GM11168 (cell line): Measurements from ENCODE around the gene GNG4.

Experiments
- in situ Hi-C: fragments of 300-500 bp; cut with MboI; formaldehyde crosslinking; loops from one replicate; pipeline ENCODE4 v1.12.0; 2022; ENCODE audit warnings: low sequenced_read_pairs; ENCODE audit not compliant: unreplicated experiment

GNG4 gene

DNA sequence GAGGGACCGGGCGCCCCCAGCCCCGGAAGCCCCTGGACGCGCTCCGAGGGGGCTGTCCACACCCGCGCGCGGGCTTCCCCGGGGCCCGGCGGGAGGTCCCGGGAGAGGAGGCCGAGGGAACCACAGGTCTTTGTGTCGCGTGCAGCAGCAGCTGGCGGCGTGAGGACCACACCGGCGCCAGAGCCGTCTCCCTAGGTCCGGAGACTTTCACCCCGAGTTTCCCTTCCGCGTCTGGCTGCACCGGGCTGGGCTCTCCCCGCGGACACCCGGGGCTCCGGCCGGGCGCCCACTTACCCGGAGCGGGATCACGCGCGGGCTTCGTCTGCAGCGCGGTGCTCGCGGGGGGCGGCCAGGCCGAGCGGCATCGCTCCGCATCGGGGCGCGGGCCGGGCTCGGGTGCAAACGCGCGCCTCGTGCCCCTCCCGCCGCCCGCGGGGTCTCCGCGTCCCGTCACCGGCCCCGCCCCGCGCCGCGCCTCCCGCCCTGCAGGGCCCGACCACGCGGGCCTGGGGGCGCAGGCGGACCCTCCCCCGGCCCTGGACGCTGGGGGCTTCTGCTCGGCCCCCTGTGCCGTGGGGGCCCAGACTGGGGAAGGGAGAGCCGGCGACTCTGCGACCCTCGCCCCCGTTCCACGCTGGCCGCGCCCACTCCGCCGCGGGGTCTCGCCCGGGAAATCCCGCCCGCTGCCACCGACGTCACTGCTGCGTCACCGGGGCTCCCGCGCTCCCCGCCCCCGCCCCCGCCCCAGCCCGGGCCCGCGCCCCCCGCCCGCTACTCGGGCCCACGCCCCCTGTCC, at the start of gene GNG4:
Gene GNG4 (minus strand): TSS at position 417 of the 796 bp plus-strand sequence. CDS start 65,946 bp downstream, outside the sequence.
- in situ Hi-C loops = no loop called here

DNA sequence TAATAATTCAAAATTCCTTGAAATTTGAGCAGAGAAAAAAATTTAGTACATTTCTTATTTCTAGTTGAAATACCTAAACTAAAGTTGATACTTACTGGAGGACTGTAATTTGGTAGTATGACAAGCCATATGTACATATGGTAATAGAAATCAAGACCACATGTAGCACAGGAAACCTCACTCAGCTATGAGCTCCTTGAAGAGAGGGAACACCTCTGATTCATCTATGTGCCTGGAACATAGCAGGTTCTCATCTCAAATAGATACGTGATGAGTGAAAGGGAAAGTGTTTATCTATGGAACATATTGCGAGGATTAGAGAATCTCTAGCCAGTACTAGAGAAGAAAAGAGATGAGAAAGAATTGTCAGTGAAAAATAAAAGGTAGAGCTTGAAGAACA, 47.9 kb upstream of the GNG4 start:
- in situ Hi-C loops = no loop called here

DNA sequence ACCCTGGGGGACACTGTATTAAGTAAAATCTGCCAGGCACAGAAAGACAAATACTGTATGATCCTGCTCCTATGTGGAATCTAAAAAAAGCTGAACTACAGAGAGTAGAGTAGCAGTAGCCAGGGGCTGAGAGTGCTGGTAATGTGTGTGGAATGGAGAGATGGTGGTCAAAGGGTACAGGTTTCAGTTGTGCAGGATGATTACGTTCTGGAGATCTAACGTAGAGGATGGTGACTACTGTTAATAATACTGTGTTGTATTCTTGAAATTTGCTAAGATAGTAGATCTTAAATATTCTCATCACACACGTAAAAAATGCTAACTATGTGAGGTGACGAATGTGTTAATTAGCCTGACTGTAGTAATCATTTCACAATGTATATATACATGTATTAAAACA, 39.8 kb upstream of the GNG4 start:
- in situ Hi-C loops = no loop called here

DNA sequence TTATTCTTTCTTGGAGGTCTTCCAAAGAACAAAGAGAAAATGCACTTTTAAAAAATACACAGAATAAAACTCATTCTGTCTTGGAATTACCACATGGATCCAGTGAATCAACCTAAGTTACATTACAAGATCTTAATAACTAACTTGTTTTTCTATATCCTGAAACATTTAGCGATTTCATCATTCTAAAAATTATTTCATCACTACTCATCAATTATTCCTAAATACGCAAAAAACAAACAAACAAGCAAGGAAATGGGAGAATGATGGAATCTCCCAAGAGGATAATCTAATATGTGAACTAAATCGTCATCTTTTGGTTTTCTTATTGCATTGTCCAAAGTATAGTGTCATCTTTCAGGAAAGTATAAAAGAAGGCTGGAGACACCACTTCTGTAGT, 38.5 kb upstream of the GNG4 start:
- in situ Hi-C loops = no loop called here

DNA sequence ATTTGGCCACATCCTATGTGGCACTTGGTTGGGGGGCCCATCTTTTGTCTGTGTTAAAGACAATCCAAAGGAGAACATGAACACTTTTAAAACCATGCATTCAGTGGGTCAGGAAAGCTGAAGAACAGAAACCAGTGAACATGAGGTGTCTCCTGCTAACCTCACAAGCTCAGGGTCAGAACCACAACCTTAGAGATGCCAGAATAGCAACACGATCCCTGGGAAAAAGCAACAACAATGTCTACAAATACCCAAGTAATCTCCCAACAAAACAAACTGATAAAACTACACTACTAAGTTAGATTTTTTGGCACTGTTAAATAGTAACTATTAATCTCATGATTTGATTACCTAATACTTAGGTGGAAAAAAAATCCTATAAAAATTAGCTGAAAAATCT, 34.1 kb upstream of the GNG4 start:
- in situ Hi-C loops = no loop called here

DNA sequence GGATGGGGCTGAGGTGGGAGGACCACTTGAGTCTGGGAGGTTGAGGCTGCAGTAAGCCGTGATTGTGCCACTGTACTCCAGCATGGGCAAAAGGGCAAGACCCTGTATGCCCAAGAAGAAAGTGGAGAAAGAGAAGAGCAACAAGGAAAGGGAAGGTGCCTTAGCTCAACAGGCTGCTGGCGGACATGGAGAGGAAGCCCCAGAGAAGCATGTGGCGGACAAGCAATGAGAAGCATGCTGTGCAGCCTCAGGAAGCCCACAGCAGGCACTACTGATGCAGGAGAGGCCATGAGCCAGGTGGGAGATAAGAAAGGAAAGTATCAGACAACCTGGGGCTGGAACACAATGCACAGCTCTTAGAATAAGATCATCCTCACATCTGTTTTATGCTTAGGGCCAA, 32.6 kb upstream of the GNG4 start:
- in situ Hi-C loops = no loop called here

DNA sequence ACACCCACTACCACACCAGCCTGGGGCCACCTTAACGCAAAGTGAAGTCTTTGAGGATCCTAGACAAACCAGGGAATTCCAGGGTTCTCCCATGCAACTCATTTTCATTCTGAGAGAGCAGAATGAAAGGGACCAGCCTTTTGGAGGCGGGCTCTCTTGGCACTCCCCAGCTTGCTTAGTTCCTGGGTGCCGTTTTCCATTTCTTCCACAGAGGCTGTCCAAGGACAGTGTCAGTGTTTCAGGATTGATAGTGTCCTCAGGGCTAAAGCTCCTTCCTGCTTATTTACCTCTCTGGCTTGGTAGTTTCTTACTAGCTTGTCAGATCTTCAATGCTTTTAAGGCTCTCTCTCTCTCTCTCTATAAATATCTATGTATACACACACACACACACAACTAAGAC, 30.1 kb upstream of the GNG4 start:
- in situ Hi-C loops = no loop called here

DNA sequence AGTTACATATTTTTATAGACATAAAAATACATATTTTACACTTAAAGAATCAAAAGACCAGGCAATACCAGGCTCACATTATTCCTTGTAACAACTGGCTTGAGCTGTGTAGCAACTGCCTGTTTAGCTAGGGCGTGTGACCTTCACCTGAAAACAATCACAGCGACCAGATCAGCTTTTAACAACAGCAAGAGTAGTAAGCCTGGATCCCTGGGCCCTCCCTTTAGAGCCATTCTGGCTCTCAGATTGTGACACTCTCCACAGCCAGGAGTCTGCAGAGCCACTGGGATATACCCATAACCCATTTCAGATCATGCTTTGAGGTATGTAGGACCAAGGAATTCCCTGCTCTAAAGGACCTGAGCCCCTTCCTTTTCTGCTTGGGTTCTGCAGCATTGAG, 29.4 kb upstream of the GNG4 start:
- in situ Hi-C loops = no loop called here

DNA sequence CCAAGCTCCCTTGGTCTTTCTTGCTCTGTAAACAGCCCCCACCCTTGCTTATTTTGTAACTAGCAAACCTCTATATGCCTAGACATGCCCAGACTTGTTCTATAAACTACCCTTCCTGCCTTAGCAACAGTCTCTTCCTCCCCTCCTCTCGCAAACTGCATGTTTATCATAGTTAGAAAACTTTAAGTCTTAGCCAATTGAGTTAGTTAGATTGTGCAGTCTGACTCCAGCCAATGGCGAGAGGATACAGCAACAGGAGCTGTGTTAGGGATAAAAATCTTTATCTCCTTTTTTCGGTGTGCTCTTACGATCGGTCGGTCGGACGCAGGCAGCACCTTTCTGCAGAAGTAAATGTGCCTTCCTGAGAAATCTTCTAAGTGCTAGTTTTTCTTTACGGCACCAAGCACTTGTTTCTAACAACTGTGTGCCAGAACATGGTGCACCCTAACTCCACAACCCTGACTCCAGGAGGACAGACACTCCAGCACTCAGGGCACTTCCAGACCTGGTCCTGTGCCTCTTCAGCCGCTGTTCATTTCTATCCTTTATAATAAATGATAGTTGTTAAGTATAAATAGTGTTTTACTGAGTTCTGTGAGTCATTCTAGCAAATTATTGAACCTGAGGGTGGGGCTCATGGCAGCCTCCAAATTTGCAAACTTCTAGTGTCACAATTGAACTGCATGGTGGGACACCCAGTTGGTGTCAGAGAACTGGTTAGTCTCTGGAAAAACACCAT, 25.7 kb upstream of the GNG4 start:
- in situ Hi-C loops = no loop called here

DNA sequence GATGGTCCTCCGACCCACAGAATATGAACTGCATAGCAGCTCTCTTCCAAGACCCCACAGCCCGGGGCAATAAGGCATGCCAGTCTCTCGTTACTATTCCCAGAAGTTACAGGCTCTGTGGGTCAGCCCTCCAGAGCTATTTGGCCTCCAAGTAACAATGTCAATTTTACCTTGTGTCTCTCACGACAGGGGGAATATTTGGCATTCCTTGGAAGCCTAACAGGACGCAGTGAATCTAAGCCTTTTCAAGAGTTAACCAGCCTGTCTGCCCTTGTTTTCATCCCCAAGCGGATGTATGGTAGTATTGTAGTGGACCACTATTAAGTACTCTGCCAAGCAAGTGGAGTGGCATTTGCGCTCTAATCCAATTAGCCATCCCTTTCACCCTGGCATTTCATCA, 24.4 kb upstream of the GNG4 start:
- in situ Hi-C loops = no loop called here

DNA sequence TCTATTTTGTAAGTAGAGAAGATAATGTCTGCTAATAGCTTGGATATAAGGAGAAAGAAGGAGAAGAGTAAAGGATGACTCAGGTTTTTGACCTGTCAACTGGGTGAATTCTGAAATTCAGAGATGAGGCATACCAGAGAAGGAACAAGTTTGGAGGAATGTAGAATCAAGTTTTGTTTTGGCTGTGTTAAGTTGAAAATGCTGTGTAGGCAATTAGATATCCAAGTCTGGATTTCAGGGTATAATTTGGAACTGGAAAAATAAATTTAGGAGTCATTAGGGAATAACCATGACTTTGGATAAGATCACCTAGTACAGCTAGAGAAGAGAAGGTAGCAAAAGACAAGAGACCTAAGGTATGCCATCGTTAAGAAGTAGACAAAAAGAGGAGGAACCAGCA, 22.4 kb upstream of the GNG4 start:
- in situ Hi-C loops = no loop called here

DNA sequence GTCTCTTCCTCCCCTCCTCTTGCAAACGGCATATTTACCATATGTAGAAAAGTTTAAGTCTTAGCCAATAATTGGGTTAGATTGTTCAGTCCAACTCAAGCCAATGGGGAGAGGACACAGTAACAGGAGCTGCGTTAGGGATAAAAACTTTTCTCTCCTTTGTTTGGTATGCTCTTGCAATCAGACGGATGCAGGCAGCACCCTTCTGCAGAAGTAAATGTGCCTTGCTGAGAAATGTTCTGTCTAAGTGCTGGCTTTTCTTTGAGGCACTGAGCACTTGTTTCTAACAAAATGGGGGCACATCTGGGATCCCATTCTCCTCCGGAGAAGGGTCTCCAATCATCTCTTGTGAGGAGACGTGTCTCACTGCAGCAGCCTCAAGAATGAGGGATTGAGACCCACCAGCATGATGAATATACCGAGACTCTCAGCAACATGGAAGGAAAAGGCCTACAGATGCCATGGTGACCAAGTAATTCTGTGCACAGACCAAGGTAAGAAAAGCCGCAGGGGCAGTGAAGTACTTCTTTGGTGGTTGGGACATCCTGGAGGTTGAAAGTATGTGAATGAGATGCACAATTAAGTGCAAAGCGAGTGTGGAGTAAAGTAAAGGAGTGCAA, 20.7 kb upstream of the GNG4 start:
- in situ Hi-C loops = no loop called here

DNA sequence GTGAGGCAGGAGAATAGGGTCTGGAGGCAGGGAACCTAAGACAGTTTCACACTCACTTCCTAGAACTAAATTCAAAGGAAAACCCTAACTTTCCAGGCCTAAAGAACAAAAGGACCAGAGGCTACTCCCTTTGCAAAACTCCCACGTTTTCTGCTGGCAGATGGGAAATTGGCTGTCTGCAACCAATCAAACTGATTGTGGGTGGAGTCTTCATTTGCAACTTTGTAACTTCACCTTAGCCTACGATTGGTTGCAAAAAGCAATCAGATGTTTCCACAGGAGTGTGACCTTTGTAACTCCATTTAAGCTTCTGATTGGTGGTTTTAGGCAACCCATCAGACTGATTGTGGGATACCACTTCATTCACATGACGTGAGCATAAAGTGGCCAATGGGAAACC, 19.7 kb upstream of the GNG4 start:
- in situ Hi-C loops = no loop called here

DNA sequence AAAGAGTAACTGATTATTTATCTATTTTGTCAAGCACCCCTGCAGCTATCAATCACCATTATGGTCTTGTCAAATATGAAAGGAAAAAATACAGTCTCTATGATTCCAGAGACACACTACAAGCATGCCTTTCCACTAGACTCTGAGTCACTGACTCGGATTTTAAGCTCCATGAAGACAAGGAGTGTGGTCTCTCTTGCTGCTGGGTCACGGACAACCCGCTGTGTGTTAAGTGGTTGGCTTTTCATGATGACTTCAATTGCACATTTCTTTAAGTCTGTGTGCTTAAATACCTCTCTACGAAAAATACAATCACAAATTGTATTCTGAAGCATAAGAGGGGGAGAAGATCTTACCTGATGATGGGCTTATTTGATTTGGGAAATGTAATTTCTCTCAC, 14.0 kb upstream of the GNG4 start:
- in situ Hi-C loops = no loop called here

DNA sequence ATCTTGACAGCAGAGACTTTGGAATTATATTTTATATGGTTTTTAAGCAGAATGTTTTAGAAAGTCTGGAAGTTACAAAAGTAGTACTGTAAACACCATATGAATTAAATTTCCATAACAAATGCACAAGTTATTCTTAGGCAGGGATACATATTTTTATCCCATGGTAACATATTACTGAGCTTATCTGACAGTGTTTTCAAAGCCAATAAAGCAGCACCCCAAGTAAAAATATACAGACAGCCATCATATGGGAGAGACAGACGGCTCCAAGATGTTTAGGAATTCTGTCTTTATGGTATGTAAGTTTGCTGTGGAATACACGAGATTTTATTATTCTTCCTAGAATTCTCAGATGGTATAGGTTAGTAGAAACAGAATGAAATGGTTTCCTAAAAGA, 12.0 kb upstream of the GNG4 start:
- in situ Hi-C loops = no loop called here

DNA sequence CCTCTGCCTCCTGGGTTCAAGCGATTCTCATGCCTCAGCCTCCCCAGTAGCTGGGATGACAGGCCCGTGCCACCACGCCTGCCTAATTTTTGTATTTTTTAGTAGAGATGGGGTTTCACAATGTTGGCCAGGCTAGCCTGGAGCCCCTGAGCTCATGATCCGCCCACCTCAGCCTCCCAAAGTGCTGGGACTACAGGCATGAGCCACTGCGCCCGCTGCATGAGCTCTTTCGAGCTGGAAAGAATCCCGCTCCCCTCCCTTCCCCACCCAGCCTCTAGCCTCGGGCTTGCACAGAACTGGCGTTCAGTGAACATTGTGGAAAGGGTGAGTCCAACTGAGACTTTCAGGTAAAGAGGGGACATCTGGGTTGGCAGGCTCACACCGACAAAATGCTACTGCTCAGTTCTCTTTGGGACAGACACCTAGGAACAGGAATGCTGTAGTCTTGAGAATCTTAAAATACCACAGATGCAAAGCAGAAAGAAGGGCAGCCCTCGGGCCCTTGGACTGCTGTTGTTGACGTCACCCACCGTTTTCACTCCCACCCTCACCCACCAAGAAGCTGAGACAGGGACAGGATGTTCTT, 9.7 kb upstream of the GNG4 start:
- in situ Hi-C loops = no loop called here

DNA sequence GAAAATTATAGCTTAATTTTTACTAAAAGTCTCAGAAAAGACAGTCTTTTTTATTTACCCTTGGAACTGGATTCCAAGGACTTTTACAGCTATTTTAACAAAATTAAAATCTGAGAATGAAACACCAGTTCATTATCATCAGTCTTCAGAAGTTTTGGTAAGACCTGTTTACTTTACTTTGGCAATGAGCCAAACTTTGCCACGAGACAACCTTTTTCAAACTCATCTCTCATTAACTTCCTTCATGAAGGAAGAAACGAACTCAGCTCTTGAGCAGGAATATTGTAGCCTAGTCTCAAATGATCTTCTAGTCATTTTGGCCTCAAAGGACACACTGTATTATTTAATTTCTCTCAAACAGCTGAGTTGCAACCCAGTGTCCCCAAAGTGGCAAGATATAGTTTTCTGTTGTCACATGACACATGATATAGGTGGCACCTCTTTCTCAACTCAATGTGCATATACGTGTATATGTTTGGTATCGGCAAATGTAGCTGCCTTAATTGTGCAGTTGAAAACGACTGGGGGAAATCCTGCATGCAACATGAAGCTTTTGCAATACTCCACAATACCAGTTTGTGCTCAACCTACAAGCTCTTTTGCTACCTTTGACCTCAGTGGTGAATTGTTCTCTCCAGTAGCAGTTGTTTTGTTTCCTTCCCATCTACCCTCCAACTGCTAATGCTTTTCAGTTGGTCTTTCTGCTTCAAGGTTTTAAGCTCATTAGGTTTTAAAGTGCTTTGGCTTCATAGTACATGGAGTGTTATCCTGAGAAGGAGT, 8.4 kb upstream of the GNG4 start:
- in situ Hi-C loops = no loop called here

DNA sequence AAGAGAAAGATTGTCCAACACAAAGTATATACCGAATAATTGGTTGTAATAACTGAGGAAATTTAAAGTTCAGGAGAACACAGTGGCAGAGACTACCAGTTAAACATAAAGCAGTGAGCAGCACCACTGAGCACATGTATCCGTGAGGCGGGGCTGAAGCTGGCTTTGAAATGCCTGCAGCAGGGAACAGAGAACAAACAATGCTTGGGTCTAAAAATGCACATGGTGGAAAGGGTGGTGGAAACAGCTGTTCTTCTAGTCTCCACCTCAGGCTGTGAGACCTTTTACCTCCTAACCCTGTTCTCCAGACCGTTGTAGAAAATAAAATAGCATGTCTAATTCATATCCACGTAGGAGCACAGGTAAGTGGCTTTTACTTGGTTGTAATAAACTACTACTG, 7.7 kb upstream of the GNG4 start:
- in situ Hi-C loops = no loop called here

DNA sequence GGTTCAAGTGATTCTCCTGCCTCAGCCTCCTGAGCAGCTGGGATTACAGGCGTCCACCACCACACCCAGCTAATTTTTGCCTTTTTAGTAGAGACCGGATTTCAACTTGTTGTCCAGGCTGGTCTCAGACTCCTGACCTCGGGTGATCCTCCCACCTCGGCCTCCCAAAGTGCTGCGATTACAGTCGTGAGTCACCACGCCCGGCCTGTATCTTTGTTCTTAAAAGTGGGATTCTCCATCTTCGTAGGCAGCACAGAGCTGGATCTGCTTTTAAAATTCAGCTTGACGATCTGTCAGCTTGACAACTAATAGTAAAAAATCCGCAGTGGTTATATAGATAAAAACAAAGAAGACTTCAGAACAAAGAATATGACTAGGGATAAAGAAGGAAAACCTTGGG, 2.8 kb upstream of the GNG4 start:
- in situ Hi-C loops = no loop called here

DNA sequence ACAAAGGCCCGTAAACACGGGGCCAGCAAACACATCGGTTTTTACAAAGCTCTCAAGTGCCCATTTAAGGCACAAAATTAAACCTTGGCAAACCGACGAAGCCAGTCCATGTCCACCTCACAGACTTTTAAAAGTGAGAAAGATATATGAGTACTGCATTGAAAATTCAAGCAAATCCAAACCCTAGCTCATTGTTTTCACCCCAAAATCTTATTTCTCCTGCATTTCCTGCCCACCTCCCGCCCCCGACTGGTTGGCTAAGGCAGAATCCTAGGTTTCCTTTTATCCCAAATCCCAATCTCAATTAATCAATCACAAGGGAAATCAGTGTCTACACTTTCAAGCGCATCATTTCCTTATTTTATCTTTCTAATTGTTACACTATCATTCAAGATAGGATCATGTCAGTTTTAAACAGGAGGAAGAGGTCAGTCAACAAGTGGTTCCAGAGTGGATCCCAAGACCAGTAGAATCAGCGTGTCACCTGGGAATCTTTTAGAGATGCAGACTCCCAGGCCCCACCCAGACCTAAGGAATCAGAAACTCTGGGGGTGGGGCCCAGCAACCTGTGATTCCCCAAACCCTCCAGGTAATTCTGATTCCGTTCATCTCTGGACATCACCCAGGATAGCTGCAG, 1.7 kb upstream of the GNG4 start:
- in situ Hi-C loops = no loop called here
